HT-29 (cell line): ENCODE measurements around the gene IPO4. TPM values are rescaled to one million over a fixed set of nuclear protein-coding genes. Genes with fewer than 3 reads are reported as not detected.

Experiments used
- DNase-seq: peaks from one replicate; pipeline ENCODE4 v3.0.0-alpha.2; 2015; ENCODE audit warnings: low spot score
- total RNA-seq: library from RNA; depleted of rRNA; stranded (reverse); fragments of >200 nt; shearing (Covaris generic); gene quantifications from 2 replicates; pipeline ENCODE4 v1.2.3, GENCODE V29; 2014

Gene IPO4
- total RNA-seq, 1 experiment from 2014 or later = 110 TPM

DNA sequence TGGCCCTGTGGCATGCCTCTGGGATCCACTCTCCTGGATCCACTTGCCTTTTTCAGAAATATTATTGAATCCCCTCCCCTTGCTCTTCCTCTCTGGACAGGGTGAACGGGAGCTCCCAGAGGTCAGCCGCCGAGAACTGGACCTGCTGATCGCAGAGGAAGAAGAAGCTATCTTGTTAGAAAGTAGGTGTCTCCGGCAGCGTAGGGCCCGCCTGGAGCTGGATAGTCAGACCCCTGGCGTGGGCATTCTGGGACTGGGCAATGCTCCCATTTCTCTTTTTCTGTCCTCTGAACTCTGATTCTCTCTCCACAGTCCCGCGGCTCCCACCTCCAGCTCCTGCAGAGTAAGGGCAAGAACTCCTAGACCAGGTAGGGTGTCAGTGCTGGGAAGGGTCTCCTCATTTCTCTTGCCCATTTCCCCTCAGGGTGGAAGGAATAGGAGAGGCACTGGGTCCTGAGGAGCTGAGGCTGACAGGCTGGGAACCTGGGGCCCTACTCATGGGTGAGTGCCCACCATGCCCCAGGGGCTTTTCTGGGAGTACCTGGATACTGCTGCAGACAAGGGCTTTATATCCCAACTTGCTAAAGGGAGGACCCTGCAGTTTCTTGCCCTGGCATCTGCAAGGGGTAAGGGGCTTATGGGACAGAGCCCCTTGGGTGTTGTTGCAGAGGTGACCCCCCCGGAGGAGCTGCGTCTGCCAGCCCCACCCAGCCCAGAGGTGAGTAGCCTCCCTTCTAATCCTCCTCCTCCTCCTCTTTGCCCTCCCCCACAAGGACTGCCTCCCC is 11.4 kb downstream of the IPO4 start:
- DNase-seq = no peak

DNA sequence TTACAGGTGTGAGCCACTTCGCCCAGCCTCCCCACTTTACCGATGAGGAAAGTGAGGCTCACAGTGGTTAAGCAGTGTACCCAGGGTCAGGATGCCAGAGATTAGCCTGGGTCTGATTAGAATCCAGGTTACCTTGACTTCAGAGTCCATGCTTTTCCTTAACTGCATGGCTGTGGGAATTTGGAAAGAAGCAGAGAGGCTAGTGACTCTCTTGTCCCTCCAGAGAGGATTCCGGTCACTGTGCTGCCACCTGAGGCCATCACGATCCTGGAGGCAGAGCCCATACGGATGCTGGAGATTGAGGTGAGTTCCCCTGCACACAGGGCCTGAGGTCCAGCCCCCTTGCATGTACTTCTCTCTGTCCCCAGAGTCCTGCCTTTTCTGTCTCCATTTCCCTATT is 12.0 kb downstream of the IPO4 start:
- DNase-seq = no peak

DNA sequence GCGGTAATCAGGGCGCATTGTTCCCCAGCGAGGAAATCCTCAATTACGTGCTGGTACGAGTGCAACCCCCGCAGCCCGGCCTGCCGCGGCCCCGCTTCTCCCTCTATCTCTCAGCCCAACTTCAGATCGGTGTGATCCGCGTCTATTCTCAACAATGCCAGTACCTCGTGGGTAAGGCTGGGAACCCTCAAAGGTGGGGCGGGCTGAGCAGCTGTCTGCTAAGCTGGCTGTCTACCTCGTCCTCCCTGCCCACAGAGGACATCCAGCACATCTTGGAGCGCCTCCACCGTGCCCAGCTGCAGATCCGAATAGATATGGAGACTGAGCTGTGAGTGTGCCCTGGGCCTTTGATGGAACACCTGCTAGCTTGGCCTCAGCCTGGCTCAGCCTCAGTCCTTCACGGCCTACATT is 15.7 kb downstream of the IPO4 start:
- DNase-seq = no peak

DNA sequence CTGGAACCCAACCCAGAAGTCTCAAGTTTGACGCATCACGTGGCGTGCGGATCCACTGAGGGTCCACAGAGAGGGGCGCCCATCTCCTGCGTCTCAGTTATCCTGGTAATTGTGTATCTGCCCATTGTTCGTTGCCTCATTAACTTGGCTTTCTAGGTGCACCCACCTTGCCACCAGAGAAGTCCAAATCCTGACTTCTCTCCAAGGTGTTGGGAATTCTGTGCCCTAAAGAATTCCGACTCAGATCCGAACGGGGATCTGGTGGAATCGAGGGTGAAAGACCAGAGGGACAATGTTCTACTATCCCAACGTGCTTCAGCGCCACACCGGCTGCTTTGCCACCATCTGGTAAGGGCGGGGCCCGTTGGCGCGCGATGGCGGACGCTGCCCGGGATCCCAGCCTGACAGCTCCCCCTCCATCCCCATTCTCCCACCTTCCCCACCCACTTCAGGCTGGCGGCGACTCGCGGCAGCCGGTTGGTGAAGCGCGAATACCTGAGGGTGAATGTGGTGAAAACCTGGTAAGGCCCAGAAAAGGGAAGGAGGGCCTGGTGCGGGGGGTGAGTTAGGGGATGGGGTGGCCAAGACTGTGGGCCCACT is 16.3 kb downstream of the IPO4 start:
- no peak for DNase-seq

DNA sequence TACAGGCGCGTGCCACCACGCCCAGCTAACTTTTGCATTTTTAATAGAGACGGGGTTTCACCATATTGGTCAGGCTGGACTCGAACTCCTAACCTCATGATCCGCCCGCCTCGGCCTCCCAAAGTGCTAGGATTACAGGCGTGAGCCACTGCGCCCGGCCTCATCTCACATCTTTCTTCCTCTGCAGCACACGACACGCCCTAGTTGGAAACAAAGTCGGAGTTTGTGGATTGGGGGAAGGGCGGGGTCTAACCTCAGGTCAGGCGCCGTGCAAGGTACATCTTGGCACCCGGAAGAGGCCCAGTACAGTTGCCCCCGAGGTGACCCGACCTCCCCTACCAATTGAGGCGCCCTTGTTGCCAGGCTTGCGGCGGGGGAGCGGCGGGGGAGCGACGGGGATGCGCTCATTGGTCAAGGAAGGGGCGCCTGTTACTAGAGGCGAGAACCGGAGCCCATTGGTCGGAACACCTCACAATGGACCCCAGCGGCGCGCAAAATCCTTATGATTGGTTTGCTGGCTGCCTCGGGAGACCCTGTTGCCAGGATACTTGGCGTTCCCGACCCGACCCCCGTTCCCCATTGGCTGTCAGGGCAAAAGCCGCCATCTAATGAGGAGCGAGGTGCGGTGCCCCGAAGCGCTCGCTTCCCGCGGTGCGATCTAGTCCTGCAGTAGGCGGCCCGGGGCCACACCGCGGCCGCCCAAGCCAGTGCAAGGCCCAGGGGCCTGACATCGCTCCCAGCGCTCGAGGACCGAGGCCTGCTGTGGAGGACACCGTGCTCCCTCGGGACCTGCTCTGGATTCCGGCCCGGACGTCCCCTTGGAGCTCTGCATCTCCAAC is 17.0 kb downstream of the IPO4 start, which contains the start of gene REC8:
TSS of gene REC8 (plus strand) at position 659 of the 839 bp plus-strand sequence. CDS start 473 bp downstream, outside the sequence.
- no peak for DNase-seq

DNA sequence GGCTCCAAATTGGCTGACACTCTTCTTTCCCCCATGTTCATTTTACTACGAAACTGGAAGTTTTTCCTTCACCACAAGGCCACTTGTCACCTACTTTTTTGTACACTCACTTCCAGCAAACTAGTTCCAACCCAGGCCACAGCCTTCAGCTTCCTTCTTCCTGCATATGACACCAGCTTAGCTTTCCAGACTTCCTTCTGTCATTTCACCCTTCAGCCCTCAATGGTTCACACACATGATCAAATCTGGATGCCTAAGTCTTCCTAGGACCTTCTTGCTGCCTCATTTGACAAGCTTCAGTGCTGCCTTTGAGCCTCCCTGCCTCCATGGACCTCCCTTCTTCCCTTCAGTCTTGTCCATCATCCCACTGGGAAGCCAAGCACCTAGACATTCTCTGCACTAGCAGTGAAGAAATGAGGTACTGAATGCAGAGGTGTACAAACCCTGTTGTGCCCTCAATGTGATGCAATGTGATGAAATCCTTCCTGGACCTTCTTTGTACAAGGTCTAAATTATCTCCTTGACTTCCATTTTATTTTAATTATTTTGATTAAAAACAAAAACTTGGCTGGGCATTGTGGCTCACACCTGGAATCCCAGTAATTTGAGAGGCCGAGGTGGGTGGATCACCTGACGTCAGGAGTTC is 21.0 kb downstream of the IPO4 start:
- DNase-seq = no peak

DNA sequence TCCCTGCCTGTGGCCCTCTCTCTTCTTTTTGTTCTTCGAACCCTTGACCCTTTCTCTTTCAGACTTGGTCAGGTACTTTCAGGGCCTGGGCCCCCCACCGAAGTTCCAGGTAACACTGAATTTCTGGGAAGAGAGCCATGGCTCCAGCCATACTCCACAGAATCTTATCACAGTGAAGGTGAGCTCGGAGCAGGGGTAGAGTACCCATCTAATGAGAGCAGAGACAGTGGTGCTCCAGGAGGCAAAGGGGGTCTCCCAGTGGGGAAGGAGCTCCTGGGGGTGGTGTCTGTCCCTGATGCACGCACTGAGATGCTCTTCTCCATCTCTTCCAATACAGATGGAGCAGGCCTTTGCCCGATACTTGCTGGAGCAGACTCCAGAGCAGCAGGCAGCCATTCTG is 22.8 kb downstream of the IPO4 start:
- no peak for DNase-seq

DNA sequence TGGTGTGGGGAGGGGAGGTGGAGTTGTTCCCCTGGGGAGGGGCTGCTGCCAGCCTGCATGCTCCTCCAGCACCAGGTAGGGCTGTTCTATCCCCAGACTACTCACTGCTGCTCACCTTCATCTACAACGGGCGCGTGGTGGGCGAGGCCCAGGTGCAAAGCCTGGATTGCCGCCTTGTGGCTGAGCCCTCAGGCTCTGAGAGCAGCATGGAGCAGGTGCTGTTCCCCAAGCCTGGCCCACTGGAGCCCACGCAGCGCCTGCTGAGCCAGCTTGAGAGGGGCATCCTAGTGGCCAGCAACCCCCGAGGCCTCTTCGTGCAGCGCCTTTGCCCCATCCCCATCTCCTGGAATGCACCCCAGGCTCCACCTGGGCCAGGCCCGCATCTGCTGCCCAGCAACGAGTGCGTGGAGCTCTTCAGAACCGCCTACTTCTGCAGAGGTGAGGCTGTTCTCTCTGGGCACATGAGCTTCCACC is 24.1 kb downstream of the IPO4 start:
- DNase-seq = no peak

DNA sequence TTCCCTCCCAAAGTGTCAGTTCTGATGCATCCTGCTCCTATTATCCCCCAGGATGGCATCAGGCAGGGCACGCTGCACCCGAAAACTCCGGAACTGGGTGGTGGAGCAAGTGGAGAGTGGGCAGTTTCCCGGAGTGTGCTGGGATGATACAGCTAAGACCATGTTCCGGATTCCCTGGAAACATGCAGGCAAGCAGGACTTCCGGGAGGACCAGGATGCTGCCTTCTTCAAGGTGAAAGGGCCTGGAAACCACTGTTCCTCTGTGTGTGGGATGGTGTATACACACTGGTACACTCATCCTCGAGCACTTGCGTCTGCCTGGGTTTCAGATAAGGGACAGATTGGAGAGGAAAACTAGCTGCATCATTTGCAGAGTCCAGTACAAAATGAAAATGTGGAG is 26.5 kb downstream of the IPO4 start:
- DNase-seq = no peak

DNA sequence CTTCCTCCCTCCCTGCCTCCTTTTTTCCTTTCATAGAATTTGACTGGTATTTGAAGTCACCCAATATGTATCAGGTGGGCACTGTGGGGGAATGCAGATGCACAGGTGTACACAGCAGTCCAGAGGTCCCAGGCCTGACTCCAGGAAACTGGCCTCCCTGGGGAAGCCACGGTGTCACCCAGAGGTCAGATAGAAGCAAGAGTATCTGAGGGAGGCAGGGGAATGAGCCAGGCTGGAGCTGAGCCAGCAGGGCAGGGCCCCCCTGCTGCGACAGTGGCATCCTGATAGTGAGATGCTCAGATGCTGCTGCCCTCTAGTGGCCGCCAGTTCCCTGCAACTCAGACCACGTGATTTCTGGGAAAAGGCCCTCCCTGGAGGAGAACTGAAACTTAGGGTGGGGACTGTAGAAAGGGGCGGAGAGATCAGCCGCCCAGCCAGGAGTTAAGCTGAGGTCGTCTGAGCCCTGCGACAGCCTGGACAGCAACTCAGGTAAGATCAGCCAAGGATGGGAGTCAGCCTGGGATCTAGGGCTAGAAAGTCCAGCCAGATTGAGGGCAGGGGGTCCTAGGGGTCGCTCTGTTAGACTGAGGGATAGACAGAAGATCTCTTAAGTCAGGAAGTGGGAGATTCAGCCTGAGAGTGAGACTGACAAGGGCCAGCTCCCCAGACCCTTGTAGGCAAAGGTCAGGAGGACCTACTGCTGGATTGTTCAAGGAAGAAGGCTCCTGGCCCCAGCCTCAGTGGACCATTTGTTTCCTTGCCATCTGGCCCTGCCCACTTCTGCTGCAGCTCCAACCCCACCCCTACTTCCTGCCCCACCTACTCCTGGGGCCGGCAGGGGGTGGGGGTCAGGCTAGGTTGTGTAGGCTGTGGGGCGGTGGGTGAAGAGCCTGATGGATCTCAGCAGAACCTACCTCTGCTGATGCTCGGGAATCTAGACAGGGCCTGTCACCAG is 27.5 kb downstream of the IPO4 start, which contains the start of gene IRF9:
TSS of gene IRF9 (plus strand) at position 416 of the 955 bp plus-strand sequence. CDS start 880 bp downstream, outside the sequence.
- peak; percentile 93 for DNase-seq

DNA sequence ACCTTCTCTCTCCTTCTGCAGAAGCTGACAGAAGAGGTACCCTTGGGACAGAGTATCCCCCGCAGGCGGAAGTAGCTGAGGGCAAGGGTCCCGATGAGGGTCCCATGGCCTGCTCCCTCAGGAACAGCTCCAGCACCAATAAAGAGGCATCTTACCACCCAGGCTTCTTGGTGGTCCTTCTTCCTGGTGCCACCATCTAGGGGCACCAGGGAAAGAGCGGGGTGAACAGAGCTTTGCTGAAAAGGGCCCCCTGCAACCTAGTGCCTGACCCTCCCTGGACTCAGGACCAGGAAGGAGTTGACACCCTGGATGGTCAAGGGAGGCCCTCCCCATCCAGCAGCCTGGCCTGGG is 28.1 kb downstream of the IPO4 start:
- no peak for DNase-seq

DNA sequence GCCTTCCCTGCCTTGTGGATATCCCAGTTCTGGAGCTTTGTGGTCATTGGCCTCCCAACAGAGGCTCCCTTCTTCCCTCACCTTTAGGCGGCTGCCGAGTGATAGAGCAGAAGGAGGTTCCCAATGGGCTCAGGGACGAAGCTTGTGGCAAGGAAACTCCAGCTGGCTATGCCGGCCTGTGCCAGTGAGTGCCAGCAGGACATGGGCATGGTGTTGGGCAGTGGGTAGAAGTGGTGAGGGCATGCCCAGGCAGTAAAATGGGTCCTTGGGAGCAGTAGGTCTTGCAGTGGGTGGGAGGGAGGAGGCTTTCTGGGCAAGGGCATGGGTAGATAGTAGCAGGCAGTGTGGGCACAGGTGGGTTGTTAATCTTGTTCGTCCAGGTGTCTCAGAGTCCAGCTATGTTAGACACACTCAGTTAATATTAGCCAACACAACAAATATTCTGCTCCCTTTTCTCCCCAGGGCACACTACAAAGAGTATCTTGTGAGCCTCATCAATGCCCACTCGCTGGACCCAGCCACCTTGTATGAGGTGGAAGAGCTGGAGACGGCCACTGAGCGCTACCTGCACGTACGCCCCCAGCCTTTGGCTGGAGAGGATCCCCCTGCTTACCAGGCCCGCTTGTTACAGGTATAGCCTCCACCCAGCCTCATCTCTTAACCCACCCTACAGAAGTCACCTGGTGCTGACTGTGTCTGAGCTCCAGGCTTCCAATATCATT is 28.7 kb downstream of the IPO4 start:
- no peak for DNase-seq

DNA sequence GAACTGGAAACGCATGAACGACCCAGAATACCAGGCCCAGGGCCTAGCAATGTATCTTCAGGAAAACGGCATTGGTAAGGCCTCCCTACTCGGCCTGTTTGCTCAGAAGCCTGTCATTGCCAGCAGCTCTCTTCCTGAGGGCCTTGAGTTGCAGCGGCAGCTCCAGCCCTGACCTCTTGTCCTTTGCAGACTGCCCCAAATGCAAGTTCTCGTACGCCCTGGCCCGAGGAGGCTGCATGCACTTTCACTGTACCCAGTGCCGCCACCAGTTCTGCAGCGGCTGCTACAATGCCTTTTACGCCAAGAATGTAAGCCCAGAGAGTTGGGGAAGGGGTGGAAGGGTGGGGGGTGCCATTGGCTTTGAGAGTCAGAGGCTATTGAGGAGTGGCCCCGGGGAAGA is 31.3 kb downstream of the IPO4 start:
- no peak for DNase-seq

DNA sequence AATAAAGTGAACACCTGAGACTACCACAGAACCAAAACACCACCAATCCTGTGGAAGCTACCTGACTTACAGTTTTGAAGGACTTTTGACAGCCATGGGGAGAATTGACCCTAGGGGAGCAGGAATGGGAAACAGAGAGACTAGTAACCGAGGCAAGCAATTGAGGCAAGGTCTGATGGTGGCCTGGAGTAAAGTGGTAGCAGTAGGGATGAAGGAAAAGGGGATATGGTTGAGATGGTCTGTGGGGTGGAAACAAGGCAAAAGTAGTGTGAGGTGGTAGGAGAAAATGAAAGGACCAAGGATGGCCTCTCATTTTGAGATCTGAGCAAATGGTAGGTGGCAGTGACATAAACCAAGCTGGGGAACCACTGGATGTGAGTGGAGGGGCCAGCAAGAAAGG is 31.8 kb downstream of the IPO4 start:
- no peak for DNase-seq

DNA sequence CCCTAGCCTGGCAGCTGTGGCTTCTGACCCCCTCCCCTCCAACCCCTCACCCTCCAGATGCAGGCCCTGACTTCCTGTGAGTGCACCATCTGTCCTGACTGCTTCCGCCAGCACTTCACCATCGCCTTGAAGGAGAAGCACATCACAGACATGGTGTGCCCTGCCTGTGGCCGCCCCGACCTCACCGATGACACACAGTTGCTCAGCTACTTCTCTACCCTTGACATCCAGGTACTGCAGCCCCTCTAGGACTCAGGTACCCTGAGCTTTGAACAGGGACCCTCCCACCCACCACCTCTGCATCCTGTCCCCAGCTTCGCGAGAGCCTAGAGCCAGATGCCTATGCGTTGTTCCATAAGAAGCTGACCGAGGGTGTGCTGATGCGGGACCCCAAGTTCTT is 33.5 kb downstream of the IPO4 start:
- no peak for DNase-seq

DNA sequence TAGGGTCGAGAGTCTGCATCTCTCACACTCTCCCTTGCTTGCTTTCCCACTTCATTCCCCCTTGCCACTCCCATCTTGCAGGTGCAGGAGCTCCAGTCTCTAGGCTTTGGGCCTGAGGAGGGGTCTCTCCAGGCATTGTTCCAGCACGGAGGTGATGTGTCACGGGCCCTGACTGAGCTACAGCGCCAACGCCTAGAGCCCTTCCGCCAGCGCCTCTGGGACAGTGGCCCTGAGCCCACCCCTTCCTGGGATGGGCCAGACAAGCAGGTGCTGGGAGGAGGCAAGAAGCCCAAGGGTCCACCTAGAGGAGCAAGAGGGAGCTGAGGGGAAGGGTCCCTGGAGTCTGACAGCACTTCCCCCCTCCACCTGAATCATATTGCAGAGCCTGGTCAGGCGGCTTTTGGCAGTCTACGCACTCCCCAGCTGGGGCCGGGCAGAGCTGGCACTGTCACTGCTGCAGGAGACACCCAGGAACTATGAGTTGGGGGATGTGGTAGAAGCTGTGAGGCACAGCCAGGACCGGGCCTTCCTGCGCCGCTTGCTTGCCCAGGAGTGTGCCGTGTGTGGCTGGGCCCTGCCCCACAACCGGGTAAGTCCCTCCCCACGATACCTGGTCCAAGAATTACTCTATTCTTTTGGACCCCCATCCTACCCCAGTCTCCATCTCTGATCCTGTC is 37.1 kb downstream of the IPO4 start:
- no peak for DNase-seq

DNA sequence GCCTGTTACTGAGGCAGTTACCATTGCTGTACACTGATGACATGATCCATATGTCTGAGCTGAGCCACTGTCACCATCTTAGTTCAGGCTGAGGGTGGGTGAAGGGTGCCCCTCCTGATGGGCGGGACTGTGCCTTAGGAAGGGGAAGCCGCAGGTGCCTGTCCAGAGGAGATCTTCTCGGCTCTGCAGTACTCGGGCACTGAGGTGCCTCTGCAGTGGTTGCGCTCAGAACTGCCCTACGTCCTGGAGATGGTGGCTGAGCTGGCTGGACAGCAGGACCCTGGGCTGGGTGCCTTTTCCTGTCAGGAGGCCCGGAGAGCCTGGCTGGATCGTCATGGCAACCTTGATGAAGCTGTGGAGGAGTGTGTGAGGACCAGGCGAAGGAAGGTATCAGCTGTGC is 37.6 kb downstream of the IPO4 start:
- no peak for DNase-seq

DNA sequence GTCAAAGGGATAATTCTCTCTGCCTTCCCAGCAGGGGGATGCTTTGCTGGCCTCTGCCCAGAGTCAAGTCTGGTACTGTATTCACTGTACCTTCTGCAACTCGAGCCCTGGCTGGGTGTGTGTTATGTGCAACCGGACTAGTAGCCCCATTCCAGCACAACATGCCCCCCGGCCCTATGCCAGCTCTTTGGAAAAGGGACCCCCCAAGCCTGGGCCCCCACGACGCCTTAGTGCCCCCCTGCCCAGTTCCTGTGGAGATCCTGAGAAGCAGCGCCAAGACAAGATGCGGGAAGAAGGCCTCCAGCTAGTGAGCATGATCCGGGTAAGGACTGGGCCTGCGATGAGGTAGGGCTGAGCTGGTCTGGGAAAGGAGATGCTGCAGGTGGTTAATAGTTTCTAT is 38.0 kb downstream of the IPO4 start:
- DNase-seq = no peak

DNA sequence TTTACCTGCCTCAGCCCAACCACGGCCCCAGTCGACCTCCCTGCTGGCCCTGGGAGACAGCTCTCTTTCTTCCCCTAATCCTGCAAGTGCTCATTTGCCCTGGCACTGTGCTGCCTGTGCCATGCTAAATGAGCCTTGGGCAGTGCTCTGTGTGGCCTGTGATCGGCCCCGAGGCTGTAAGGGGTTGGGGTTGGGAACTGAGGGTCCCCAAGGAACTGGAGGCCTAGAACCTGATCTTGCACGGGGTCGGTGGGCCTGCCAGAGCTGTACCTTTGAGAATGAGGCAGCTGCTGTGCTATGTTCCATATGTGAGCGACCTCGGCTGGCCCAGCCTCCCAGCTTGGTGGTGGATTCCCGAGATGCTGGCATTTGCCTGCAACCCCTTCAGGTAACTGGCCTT is 38.6 kb downstream of the IPO4 start:
- no peak for DNase-seq
